Measurements from ENCODE around the gene HSPG2.

HSPG2 gene

GRCh38 chr1:21845646-21846641 lies 91.2 kb downstream of the HSPG2 start:
- H3K4me3 ChIP-seq (ENCODE audit: low read depth, low read length) = no peak overlapping the region
- in situ Hi-C loops (cut with HindIII; ENCODE audit: low sequenced_read_pairs) = no loop called here
- no peak for TF ChIP-seq CTCF (IDR thresholded peaks at IDR 0.05; ENCODE audit: low read depth, low read length, missing control alignments)
- DNase-seq (ENCODE audit: low read depth) = no peak

- in situ Hi-C loops (cut with HindIII; ENCODE audit: low sequenced_read_pairs) = loop anchor here (5.0 kb wide), 1 partner anchor 43 kb away; no protein-coding TSS in a partner anchor
- no peak for TF ChIP-seq CTCF (IDR thresholded peaks at IDR 0.05; ENCODE audit: low read depth, low read length, missing control alignments)
- H3K4me3 ChIP-seq (ENCODE audit: low read depth, low read length) = no peak overlapping the region
- DNase-seq (ENCODE audit: low read depth) = no peak
Observed at GRCh38 chr1:21843996-21844395, 93.1 kb downstream of the HSPG2 start.

- in situ Hi-C loops (cut with HindIII; ENCODE audit: low sequenced_read_pairs) = loop anchor here (5.0 kb wide), 1 partner anchor 44 kb away; no protein-coding TSS in a partner anchor
- TF ChIP-seq CTCF (IDR thresholded peaks at IDR 0.05; ENCODE audit: low read depth, low read length, missing control alignments) = no peak
- no peak overlapping the region for H3K4me3 ChIP-seq (ENCODE audit: low read depth, low read length)
- DNase-seq (ENCODE audit: low read depth) = no peak
Observed at GRCh38 chr1:21843208-21843607, 93.9 kb downstream of the HSPG2 start.

- H3K4me3 ChIP-seq (ENCODE audit: low read depth, low read length) = no peak overlapping the region
Observed at GRCh38 chr1:21842606-21843162, 94.4 kb downstream of the HSPG2 start.

GRCh38 chr1:21841852-21842466 lies 95.2 kb downstream of the HSPG2 start:
- no peak for DNase-seq (ENCODE audit: low read depth)
- H3K4me3 ChIP-seq (ENCODE audit: low read depth, low read length) = no peak overlapping the region
- in situ Hi-C loops (cut with HindIII; ENCODE audit: low sequenced_read_pairs) = loop anchor here (5.0 kb wide), 1 partner anchor 45 kb away; no protein-coding TSS in a partner anchor
- TF ChIP-seq CTCF (IDR thresholded peaks at IDR 0.05; ENCODE audit: low read depth, low read length, missing control alignments) = no peak

More at GRCh38 chr1:21842606-21843162, 94.4 kb downstream of the HSPG2 start:
- DNase-seq (ENCODE audit: low read depth) = no peak
- in situ Hi-C loops (cut with HindIII; ENCODE audit: low sequenced_read_pairs) = loop anchor here (5.0 kb wide), 1 partner anchor 45 kb away; no protein-coding TSS in a partner anchor
- no peak for TF ChIP-seq CTCF (IDR thresholded peaks at IDR 0.05; ENCODE audit: low read depth, low read length, missing control alignments)

- no peak overlapping the region for H3K4me3 ChIP-seq (ENCODE audit: low read depth, low read length)
- TF ChIP-seq CTCF (IDR thresholded peaks at IDR 0.05; ENCODE audit: low read depth, low read length, missing control alignments) = no peak
- DNase-seq (ENCODE audit: low read depth) = no peak
- in situ Hi-C loops (cut with HindIII; ENCODE audit: low sequenced_read_pairs) = loop anchor here (5.0 kb wide), 1 partner anchor 46 kb away; no protein-coding TSS in a partner anchor
Observed at GRCh38 chr1:21840981-21841380, 96.1 kb downstream of the HSPG2 start.

Data from astrocyte of the cerebellum (primary cell).